NCI-H1694 treated with DMSO at 0.1 percent for 48 hours (cell line): ENCODE data around the gene PCGF5.
"Not testable (repeated sequence)": the region's sequence is repeated elsewhere in the genome, so short reads cannot be mapped to it uniquely, and the experiment has no call there.

Source experiments
- DNase-seq: peaks from one replicate; lab custom pipeline; 2025; lab: John Stamatoyannopoulos, UW

PCGF5 gene

DNA sequence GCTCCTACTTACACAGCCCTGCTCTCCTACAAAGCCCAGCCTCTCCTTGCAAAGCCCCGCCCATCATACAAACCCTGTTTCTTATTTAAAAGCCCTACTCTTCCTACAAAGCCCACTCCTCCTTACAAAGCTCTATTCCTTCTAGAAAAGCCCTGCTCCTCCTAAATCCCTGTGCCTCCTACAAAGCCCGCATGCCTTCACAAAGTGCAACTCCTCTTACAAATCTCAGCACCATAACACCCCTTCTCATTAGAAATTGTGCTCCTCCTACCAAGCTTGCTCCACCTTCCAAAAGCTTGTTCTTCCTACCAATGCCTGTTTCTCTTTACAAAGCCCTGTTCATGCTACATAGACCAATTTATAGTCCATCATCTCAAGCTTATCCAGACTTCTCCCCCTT is 66.1 kb downstream of the PCGF5 start:
- no peak for DNase-seq

DNA sequence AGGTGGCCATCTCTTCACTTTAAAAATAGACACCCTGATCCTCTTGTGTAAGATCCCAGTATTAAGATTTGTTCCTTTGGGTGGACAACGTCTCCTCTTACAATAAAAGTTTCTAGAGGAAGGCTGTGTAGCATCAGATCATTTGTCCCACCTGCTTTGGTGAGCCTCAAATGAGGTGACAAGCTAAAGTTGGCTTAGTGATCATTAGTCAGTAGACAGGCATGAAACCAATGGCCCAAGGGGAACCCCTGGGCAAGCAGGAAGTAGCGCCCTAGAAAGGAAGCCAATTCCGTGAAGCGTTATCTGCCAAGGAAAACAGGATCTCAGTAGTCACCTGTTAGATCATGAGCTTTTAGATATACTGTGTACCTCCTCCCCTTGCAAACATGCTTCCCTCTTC is 66.8 kb downstream of the PCGF5 start:
- no peak for DNase-seq

DNA sequence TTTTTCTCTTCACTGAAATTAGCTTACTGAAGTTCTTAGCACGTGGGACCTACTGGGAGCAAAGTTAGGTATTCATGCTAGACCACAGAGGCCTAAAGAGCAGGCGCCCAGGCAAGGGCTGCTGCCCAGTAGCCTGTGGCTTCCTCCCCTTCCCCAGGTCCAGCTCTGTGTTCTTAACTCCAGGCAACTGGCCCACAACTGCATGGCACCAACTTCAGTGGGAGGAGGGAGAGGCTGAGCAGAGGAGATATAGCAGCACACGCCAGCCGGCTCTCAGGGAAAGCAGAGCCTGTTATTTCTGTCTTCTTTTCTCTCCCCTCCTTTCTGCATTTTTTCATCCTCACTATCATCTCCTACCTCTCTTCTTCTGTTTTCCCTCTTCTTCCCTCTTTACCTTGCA is 67.4 kb downstream of the PCGF5 start:
- no peak for DNase-seq

DNA sequence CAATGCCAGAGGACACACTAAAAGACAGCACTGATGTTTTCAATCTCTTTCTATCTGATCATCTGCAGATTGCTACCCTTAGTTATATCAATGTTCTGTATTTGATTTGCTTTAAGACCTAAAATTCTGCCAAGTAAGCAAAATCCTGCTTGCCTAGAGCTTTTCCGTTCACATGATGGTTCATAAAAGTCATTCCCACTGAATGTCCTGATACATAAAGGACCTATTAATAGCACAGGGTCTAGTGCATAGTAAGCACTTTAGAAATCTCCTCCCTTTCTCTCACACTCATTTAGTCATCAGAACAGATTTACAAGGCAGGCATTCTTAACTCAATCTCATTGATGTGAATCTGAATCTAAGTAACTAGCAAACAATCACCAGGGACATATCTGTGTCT is 68.8 kb downstream of the PCGF5 start:
- no peak for DNase-seq

DNA sequence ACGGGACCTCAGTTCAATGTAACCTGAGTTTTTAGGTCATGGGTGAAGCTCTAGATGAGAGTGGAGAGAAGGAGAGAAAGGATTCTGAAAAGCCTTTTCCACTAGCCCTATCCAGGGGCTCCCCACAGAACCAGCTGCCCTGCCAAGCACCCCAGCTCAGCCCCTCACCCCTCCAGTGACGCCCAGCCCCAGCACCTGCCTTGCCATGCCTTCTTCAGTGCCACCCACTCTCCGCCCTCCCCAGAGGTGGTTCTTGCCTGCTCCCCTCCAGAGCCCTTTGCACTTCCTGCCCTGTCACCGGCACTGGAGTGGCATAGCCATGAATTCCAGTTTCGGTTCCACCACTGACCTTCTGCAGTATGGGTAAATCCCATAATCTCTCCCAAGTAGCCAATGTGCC is 70.1 kb downstream of the PCGF5 start:
- no peak for DNase-seq

DNA sequence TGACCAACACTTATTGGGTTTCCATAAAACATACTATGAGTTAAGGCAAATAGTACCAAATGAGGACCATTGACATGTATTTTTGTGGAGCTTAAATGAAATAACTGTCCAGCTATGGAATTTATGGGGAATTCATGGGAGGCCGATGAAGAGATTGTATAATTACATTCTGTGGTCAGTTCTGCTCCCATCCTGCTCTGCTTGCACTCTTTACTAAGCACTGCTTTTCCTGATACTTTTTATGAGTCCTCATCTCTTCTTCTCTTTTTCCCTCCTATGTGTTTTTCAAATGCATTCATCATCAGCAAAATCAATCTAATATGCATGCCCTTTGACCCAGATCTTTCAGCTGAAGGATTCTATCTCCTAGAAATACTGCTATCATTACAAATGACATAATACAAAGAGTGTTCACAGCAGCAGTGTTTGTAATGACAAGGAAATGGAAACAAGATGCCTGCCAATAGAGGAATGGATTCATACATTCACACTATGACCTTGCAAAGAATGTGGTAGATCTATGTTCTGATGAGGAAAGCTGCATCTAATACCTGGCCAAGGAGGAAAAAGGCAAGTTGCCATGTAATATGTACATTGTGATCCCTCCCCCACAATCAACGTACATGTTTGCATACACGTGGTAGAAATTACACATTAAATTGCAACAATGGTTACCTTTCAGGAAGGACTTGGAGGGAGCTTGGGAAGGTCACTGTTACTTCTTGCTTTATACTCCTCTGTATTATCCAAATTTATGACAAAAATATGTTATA is 73.9 kb downstream of the PCGF5 start:
- DNase-seq, result no peak

DNA sequence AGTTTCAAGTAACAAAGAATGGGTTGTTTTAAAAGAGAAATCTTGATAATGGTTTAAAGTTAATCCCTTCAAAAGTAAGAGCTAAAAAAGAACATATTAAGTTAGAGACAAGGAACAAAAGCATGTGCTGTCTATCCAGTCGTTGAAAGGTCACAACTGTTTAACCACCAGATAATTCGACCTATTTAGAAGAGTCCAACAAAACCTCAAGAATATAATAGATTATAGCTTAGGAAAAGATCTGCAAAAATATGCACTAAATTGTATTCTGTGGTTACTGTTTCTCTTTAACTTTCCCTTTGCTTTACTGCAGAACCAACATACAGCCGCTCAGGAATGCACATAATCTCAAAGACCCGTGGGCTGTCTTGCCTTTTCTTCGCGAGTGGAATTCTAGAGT is 74.9 kb downstream of the PCGF5 start:
- DNase-seq, result no peak

DNA sequence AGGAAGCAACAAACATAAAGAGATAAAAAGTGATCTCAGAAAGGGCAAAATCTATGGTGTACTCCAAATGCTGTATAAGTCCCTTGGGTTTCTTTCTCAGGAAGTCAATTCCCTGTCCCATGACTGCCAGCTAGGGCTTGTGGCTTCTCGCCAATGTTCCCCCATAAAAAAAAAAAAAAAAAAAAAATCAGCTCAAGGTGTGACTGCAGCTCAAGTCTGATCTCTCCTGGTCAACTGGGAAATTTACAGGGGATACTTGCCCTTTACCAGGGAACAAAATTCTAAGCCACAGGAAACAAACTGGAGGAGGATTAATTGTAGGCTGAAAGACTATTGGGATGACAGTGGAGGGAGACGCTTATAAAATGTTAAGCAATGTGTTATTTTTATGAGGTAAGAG is 76.0 kb downstream of the PCGF5 start:
- no peak for DNase-seq

DNA sequence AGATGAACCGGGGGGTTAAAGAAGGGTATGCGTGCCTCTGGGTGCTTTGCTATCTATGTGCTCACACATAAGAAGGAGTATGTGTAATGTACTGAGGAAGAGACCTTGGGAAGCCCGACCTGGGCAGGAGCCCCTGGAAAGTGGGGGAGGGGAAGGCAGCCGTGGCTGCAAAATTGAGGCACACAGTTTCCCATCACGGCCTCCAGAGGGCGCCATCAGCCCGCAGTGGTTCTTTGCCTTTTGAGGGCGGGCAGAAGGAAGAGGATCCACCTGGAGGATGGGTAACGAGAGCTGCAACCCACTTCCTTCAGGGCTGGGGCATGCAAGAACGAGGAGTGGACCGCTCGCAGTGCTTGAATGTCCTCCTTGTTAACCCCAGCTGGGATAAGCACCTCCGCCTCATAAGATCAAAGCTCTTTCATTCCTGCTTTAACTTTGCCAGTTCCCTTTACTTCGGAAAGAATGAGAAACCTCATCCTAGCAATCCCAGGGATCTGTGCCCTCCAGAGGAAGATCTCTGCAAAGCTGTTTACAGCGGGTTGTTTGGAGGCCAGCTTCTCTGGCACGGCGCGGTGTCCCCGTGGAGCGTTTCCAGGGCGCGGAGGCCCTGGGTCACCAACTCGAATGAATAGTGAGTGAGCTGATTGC is 77.9 kb downstream of the PCGF5 start:
- peak; percentile 44 for DNase-seq

DNA sequence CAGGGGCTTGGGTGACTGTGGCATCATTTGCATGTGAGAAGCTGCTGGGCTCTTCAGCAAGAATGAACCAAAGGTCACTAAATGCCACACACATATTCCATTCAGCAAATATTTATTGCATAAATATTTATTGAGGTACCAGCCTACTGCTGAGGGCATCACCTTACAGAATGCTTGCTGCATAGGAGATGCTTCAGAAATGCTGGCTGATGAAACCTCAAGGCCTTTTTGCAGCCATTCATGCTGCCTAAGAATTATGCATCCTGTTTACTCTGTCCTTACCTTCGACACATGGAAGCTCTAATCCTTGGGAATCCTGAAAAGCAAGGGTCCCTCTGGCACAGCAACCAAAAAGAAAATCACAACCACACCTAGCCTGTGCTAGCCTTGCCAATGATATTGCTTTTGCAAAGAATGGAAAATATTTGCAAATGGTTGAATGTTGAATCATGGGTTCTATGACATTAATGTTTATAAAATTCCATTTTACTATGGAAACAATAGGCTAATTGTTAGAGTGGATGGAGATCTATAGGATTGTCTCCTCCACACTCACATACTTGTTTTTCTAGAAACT is 79.6 kb downstream of the PCGF5 start:
- DNase-seq, result no peak

DNA sequence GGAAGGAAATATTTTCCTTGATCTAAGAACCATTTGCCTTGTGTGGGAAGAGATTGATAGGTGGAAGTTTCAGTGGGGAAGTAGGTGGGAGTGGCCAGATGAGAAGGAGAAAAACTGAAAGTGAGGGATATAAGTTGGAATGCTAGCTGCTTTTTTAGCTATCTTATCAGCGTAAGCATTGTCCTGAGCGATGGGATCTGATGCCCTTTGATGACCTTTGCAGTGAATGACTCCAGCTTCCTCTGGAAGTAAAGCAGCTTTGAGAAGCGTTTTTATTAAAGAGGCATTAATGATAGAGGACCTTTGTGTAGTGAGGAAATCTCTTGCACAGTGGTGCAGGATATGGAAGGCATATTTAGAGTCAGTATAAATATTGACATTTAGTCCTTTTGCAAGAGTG is 82.5 kb downstream of the PCGF5 start:
- not testable (repeated sequence) for DNase-seq

DNA sequence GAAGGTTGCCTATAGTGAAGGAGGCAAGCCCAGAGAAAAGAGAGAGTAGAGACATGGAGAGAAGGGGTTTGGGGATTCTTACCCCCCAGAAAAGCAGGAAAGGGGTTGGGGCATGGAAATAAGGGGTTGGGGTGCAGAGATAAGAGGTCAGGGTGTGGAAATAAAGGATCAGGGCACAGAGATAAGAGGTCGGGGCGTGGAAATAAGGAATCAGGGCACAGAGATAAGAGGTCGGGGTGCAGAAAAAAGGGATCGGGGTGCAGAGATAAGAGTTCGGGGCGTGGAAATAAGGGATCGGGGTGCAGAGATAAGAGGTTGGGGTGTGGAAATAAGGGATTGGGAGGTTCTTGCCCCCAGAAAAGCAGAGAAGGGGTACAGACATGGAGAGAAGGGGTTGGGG is 85.5 kb downstream of the PCGF5 start:
- DNase-seq, result not testable (repeated sequence)

DNA sequence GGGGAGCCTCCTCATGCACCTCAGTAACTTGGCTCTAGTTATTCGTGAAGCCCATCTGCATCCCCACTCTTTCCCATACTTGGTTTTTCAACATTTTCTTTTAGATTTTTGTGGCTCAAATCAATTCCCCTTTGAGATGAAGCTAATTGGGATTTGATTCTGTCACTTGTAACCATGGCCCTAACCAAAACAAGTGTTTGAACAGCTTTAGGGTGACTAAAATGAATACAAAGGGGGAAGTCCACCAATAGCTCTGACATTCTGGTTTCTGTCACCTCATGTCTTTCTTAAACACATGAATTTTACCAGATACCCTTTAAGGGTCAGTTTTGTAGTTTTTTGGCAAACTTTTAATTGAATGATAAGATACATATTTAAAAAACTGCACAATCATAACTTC is 87.0 kb downstream of the PCGF5 start:
- DNase-seq, result no peak

DNA sequence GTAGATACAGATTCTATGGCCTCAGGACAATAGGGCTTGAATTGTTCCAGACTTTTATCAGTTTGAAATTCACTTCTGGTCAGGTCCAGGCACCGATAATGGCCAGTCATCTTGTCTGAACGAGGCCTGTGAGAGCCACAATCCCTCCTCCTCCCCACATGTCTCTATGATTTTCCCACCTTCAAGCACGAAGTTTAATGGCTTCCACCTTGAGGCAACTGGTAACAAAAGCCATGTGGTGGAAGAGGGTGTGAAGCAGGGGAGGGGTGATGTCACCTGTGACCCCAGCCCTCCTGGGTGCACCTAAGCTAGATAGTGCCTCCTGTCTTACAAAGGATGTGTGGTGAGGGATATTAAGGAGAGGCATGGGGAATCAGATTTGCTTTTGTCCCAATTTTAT is 89.2 kb downstream of the PCGF5 start:
- no peak for DNase-seq

DNA sequence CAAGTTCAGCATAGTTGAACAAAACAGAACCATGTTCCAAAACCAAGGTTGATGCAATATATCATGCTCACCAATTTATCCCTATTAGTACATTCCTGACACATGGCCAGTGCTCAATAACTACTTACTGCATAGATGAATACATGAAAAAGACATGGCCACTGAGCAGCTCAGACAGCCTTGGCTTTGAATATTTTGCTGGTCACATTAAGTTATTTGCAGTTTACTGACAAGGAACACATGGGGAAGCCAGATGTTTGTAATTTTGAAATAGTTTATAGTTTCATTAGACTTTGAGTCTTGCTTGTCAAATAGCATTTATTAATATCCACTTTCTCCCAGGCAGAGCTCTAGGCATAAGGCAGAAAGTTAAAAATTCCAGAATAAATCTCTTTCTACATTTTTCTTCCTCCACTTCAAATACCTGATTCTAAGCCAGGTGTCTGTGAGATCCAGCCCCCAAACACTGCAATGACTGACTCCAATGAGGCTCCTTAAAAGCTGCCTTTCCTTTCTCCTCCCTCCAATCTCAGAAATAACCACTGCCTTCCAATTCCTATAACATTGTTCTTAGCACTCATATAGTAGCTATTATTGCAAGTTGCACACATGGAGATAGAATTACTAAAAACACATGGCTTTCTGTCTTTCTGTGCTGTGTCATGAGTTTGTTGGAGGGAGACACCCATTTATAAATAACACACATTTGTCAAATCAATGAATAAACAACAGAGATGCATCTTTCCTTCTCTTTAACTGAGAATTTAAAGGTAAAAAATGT is 91.3 kb downstream of the PCGF5 start:
- no peak for DNase-seq

DNA sequence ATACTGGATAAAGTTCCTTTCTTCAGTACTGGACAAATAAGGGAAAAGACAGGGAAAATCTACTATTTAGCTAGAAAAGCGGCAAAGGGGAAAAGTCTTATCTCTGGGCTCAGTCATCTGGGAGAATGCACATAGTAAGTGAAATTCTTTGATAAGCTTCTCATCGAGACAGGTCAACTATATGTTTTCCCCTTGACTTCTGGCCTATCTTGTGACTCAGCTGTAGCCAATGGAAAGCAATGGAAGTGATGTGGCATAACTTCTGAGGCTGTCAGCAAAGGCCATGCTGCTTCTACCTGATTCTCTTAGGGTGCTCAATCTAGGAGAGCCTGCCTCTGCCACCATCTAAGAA is 91.9 kb downstream of the PCGF5 start:
- DNase-seq, result no peak

DNA sequence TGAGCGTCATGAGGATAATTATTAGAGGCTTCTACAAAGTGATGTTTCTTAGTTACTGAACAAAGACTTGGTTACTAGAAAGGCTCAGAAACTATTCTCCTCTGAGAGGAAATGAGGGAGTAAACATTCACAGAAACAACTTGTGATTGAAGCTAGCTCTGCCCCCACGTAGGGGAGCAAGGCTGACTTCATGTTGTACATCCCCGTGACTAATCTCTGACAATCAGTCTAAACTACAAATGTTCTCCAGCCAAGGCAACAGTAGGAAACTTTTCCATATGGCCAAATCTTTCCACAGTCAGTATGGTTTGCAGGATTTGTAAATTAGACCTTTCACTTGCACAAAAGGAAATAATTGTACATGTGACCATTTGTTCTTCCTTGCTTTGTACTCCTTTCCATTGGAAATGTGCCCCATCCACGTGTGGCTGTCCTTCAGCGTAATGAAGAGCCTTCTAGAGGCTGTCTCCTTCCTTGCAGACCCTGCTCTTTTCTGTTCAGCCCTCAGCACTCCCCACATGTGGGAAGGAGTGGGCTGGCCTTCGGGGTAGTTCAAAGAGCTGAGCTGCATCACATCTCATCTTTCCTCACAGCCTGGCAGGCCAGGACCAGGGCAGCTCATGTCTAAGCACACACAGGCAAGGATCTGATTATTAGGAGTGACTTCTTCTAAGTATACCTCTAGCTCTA is 93.5 kb downstream of the PCGF5 start:
- DNase-seq, result no peak

DNA sequence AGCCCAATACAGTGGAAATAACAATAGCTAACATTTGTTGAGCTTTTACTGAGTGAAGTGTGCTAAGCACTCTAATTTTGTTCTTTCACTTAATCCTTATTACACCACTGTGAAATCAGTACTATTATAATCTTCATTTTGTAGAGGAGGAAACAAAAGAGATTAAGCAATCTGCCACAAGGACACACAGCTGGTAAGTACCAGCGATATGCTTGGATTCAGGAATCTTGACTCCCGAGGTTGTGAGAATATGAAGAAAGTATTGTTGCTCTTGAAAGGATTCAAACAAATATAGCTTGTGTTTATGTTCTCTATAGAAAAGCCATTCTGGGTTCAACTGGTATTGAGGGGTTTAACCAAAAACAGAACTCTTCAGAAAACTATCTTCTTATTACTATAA is 96.0 kb downstream of the PCGF5 start:
- DNase-seq, result no peak

DNA sequence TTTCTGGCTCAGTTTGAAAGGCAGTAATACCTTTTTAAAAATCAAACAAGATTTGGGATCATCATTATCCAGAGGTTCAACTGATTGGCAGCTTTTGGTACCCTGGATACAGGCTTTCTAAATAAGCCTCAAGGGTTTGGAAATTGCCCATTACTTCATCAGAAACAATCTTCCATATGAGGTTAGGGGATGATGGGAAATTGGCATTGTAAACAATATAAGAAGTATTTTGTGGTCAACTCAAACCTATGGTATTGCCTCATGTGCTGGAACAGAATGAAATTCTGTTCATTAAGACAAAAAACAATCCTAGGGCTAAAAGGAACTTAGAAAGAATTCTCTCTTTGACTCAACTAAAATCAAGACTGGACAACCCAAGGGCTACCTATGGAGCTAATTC is 97.1 kb downstream of the PCGF5 start:
- DNase-seq, result no peak

DNA sequence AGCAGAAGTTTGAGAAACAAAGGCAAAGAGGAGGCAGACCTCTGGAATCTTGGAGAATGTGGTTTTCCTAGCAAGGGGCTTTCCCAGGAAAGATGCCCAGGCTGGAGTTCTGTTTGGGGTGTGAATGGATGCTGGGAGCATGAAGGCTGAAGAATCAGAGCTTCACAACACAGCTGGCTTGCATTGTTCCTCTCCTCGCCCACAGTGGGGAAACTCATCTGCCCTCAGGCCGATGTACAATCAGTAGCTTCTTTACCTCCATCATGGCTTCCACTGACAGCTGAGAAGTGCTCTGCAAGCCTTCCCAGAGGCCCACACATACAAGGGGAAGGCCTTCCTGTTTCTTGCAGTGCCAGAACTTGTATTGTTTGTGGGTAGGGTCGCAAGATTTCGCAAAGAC is 98.9 kb downstream of the PCGF5 start:
- no peak for DNase-seq

DNA sequence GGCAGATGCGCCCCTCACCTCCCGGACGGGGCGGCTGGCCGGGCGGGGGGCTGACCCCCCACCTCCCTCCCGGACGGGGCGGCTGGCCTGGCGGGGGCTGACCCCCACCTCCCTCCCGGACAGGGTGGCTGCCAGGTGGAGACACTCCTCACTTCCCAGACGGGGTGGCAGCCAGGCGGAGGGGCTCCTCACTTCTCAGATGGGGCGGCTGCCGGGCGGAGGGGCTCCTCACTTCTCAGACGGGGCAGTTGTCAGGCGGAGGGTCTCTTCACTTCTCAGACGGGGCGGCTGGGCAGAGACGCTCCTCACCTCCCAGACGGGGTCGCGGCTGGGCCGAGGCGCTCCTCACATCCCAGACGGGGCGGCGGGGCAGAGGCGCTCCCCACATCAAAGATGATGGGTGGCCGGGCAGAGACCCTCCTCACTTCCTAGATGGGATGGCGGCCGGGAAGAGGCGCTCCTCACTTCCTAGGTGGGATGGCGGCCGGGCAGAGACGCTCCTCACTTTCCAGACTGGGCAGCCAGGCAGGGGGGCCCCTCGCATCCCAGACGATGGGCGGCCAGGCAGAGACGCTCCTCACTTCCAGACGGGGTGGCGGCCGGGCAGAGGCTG is 102.9 kb downstream of the PCGF5 start:
- not testable (repeated sequence) for DNase-seq
